ENCODE results near the gene DEFB124.
"Not testable (repeated sequence)": the region's sequence is repeated elsewhere in the genome, so short reads cannot be mapped to it uniquely, and the experiment has no call there.

The DEFB124 gene

DNA sequence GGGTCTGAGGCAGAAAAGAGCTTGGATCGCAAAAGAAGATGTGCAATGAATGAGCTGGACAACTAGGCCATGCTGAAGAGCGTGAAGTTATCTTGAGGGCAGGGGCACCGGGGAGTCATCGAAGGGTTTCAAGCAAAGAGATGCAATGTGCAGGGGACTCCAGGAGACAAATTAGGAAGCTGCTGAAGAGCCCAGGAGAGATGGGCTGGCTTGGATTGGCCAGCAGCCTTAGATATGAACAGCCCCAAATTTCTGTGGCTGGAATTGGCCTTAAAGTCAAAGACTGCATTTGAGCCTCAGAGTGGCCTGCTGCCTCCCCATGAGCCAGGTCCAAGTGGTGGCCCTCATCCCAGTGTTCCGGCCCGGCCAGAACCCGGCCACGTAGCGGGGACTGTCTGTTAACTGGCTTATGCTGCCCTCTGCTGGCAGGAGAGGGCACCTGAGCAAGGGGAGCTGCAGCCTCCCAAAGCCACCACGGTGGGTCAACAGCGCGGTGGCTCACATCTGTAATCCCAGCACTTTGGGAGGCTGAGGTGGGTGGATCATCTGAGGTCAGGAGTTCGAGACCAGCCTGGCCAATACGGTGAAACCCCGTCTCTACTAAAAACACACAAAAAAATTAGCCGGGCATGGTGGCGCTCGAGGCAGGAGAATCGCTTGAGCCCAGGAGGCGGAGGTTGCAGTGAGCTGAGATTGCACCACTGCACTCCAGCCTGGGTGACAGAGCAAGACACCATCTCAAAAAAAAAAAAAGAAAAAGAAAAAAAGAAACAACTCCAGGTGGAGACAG, 28.2 kb upstream of the DEFB124 start:
- ATAC-seq (replicated peaks) = peak; percentile 99
- peak; percentile 71 to 72 (median 72) for DNase-seq
- H3K4me3 Mint-ChIP-seq = peak overlapping the region in 1 of 2 donors; percentile 18
- H3K36me3 Mint-ChIP-seq (ENCODE audit: insufficient read depth); H3K4me1 Mint-ChIP-seq (ENCODE audit: low read depth in 2 of 2); H3K9me3 Mint-ChIP-seq; H3K27ac Mint-ChIP-seq: not testable (repeated sequence)
- peaks cover 18 to 44% of the 10 kb centered on the region in 2 donors for H3K27me3 Mint-ChIP-seq

DNA sequence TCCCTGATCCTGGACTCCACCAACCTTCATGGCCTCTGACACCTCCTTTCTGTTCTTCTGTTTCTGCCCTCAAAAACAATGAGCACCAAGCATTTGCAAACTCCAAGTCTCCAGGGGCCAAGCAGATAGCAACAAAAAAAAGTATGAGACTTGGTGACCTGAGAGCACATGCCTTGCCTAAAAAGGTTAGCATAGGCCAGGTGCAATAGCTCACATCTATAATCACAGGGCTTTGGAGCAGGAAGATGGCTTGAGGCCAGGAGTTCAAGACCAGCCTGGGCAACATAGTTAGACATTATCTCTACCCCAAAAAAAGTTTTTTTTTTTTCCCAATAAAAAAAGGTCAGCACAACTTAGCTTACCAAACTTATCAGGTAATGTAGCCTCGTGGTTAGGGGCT, 25.6 kb upstream of the DEFB124 start:
- no peaks in the 10 kb centered on the region for H3K36me3 Mint-ChIP-seq (ENCODE audit: insufficient read depth)
- ATAC-seq (replicated peaks) (no peak), DNase-seq (no peak)
- no peaks in the 10 kb centered on the region for H3K9me3 Mint-ChIP-seq
- H3K27me3 Mint-ChIP-seq = peaks cover 36 to 62% of the 10 kb centered on the region in 2 donors
- peaks cover 4 to 9% of the 10 kb centered on the region in 2 donors for H3K4me1 Mint-ChIP-seq (ENCODE audit: low read depth in 2 of 2)
- no peak overlapping the region for H3K27ac Mint-ChIP-seq
- no peak overlapping the region for H3K4me3 Mint-ChIP-seq

DNA sequence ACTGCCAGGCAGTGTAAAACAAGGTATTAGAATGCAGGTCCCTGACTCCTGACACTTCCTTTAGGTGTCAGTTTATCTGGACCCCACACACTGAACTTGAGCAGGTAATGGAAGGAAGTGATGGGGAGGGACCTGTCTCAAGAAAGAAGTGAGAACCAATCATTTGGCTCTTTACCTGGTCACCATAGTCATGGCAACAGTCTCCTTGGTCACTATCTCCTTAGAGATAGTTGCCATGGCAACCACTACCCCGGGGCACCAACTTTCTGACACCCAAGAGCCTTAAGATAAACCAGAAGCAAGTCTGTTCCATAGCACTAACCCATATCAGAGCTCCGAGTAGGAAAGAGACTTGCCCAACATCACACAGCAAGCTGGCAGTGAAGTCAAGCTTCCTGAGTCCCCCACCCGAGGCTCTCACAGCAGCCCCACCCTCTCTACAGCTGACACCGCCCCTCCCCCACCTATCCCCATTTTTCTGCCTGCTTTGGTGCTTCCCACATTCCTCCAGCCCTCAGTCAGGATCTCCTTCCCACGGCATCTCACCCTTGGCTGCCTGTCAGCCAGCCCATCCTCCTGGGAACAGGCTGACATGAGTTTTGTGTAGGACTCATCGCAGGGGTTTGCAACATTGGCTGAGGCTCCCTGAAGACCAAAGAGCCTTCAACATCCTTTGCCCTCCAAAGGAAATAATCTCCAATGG, 23.1 kb upstream of the DEFB124 start:
- H3K4me1 Mint-ChIP-seq (ENCODE audit: low read depth in 2 of 2) = peaks cover 0 to 4% of the 10 kb centered on the region in 2 donors
- H3K4me3 Mint-ChIP-seq = no peak overlapping the region
- peaks cover 40 to 63% of the 10 kb centered on the region in 2 donors for H3K27me3 Mint-ChIP-seq
- H3K36me3 Mint-ChIP-seq (ENCODE audit: insufficient read depth) = no peaks in the 10 kb centered on the region
- H3K9me3 Mint-ChIP-seq = no peaks in the 10 kb centered on the region
- ATAC-seq (replicated peaks) = no peak
- no peak for DNase-seq
- H3K27ac Mint-ChIP-seq = no peak overlapping the region

DNA sequence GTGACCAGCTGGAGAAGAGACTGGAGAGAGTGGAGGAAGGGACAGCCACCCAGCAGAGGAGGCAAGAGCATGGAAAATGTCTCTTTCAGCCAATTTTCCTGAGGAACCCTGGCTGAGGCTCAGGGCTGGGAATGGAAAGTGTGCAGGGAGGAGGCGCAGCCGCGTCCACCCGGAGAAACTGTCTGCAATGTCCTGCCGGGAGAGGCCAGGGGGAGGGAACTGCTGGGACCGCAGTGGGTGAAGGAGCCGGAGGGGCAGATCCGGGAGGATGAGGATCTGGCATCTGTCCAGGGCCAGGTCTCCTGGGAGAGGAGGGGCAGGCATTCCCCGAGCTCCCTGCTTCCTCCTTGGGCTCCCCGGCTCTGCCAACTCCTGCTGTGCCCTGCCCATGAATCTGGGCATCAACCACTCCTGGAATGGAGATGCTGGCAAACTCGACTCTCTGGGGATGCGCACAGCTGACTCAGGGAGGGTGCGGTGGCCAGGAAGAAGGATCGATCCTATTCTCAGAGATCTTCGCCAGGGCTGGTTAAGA, 21.9 kb upstream of the DEFB124 start:
- DNase-seq = no peak
- Mint-ChIP-seq H3K4me1 (ENCODE audit: low read depth in 2 of 2) (no peaks in the 10 kb centered on the region), H3K9me3 (no peaks in the 10 kb centered on the region), H3K27ac (no peak overlapping the region), H3K27me3 (peaks cover 40 to 63% of the 10 kb centered on the region in 2 donors), H3K36me3 (ENCODE audit: insufficient read depth) (no peaks in the 10 kb centered on the region), H3K4me3 (no peak overlapping the region)
- no peak for ATAC-seq (replicated peaks)

DNA sequence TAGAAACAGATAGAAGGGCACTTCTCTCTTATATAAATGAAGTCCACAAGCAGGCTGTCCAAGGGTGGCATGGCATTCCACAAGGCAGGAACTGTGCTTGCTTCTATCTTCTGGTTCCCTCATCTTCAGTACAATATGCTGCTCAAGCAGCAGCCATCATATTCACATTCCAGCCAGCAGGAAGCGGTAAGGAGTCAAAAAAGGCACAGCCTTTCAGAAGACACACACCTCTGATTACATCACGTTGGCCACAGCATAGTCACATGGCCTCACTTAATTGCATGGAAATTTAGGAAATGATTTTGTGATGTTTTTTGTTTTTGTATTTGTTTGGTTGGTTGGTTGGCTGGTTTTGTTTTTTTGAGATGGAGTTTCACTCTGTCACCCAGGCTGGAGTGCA, 19.2 kb upstream of the DEFB124 start:
- H3K4me1 Mint-ChIP-seq (ENCODE audit: low read depth in 2 of 2) = no peaks in the 10 kb centered on the region
- ATAC-seq (replicated peaks) = no peak
- no peak overlapping the region for H3K4me3 Mint-ChIP-seq
- H3K27me3 Mint-ChIP-seq = peaks cover 40 to 66% of the 10 kb centered on the region in 2 donors
- no peaks in the 10 kb centered on the region for H3K36me3 Mint-ChIP-seq (ENCODE audit: insufficient read depth)
- DNase-seq = no peak
- no peaks in the 10 kb centered on the region for H3K9me3 Mint-ChIP-seq
- H3K27ac Mint-ChIP-seq = no peak overlapping the region

DNA sequence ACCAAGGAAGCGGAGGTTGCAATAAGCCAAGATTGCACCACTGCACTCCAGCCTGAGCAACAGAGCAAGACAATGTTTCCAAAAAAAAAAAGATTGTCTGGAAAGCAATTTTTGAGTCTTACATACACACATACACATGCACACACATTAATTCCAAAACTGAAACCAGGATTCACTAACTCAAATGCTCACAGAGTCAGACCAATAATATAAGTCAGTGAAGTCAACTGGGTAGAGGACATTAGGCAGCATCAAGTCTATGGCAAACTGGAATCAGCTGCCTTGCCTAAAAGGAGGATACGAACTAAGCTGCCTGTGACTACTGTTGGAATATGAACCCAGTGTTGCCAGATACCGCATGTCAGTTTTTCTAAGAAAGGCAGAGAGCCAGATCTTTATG, 15.8 kb upstream of the DEFB124 start:
- no peak for DNase-seq
- no peaks in the 10 kb centered on the region for H3K9me3 Mint-ChIP-seq
- no peak for ATAC-seq (replicated peaks)

DNA sequence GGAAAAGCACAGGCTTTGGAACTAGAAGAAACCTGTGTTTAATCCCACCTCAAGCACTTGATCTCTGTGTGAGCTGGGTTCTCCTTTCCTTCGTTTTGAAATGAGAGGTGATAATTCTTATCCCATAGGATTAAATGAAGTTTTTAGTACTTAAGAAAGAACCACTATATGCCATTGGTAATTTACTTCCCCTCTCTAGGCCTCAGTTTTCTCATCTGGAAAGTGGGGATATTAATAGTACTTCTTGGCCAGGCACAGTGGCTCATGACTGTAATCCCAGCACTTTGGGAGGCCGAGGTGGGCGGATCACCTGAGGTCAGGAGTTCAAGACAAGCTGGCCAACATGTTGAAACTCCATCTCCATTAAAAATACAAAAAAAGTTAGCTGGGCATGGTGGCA, 14.2 kb upstream of the DEFB124 start:
- no peak for ATAC-seq (replicated peaks)
- Mint-ChIP-seq H3K36me3 (ENCODE audit: insufficient read depth) (no peaks in the 10 kb centered on the region), H3K27ac (no peak overlapping the region), H3K4me1 (ENCODE audit: low read depth in 2 of 2) (peaks cover 0 to 2% of the 10 kb centered on the region in 2 donors), H3K4me3 (no peak overlapping the region), H3K27me3 (peaks cover 23 to 41% of the 10 kb centered on the region in 2 donors), H3K9me3 (no peaks in the 10 kb centered on the region)
- no peak for DNase-seq

More for the DNA sequence above, 15.8 kb upstream of the DEFB124 start:
- no peak overlapping the region for H3K27ac Mint-ChIP-seq
- peaks cover 23 to 41% of the 10 kb centered on the region in 2 donors for H3K27me3 Mint-ChIP-seq
- no peak overlapping the region for H3K4me3 Mint-ChIP-seq
- no peaks in the 10 kb centered on the region for H3K36me3 Mint-ChIP-seq (ENCODE audit: insufficient read depth)
- H3K4me1 Mint-ChIP-seq (ENCODE audit: low read depth in 2 of 2) = no peaks in the 10 kb centered on the region

DNA sequence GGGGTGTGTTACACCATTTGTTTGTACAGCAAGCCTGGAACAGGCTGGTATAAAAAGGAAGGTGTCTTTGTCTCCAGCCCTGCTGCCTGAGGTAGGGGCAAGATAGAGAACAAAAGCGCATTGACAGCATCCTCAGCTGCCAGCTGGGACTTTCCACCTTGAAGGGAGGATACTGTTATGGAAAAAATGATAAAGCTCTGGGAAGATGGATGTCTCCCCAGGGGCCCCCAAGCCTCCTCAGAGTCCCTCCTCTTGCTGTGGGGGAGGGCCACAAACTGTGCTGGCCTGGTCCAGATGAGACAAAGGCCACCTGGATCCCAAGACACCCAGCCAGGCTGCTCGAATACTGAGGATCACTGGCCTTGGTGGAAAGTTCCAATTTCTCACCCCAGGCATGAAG, 13.2 kb upstream of the DEFB124 start:
- no peaks in the 10 kb centered on the region for H3K36me3 Mint-ChIP-seq (ENCODE audit: insufficient read depth)
- no peak overlapping the region for H3K27ac Mint-ChIP-seq
- DNase-seq (no peak), ATAC-seq (replicated peaks) (no peak)
- H3K27me3 Mint-ChIP-seq = peaks cover 17 to 36% of the 10 kb centered on the region in 2 donors
- peaks cover 0 to 2% of the 10 kb centered on the region in 2 donors for H3K4me1 Mint-ChIP-seq (ENCODE audit: low read depth in 2 of 2)
- H3K4me3 Mint-ChIP-seq = no peak overlapping the region
- H3K9me3 Mint-ChIP-seq = no peaks in the 10 kb centered on the region

DNA sequence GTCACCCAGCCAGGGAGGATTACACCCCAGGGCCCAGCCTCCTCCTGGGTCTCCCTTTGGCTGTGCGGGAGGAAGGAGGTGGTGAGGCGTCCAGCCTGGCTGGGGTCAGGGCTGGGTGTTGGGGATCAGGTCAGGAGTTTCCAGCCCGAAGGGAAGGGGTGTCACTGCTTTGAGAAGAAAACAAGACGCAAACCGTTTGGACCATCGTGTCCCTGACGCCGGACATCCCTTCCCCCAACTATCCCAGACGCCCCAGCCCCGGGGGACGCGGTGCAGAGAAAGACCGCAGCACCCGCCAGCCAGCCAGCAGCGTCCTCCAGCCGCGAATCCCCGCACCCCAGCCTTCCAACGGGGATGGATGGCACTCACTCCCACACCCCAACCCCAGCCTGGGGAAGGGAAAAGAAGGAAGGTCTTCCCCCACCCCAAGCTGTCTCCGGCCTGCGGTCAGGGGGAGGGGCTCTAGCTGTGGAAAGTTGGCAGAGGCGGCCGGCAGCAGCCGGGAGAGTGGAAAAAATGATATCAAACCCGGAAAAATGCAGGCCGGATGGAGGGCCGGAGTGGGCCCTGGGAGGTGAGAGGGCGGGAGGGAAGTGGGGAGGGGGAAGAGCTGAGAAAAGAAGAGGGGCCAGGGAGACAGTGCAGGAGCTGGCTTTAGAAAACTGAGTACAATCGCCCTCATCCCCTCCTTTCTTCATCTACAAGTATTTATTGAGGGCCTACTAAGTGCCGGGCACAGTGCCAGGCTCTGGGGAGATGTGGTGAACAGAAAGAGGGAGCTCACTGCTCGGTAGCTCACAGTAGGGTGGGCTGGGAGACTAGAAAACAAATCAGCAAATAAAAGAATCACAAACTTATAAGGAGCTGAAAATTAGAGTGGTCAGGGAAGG, 10.8 kb upstream of the DEFB124 start:
- H3K27ac Mint-ChIP-seq = peak overlapping the region in 1 of 2 donors; percentile 42

DNA sequence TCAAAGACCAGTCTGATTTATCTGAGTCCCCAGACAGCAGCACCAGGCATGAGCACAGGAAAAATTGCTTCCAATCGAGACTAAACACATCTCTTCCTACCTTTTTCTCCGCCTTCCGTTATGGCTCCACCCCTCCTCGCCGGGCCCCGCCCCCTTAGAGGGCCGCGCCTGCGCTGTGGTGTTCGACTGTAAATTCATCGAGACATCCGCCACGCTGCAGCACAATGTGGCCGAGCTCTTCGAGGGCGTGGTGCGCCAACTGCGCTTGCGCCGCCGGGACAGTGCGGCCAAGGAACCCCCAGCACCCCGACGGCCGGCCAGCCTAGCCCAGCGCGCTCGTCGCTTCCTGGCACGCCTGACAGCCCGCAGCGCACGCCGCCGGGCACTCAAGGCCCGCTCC, 9.1 kb upstream of the DEFB124 start:
- H3K36me3 Mint-ChIP-seq (ENCODE audit: insufficient read depth) = no peaks in the 10 kb centered on the region
- H3K9me3 Mint-ChIP-seq = no peaks in the 10 kb centered on the region
- DNase-seq (peak in 1 of 3 experiments; percentile 15), ATAC-seq (replicated peaks) (no peak)
- H3K4me3 Mint-ChIP-seq = no peak overlapping the region
- H3K27me3 Mint-ChIP-seq = peaks cover 30 to 58% of the 10 kb centered on the region in 2 donors
- no peak overlapping the region for H3K27ac Mint-ChIP-seq
- H3K4me1 Mint-ChIP-seq (ENCODE audit: low read depth in 2 of 2) = peaks cover 0 to 2% of the 10 kb centered on the region in 2 donors

More for the DNA sequence above, 10.8 kb upstream of the DEFB124 start:
- no peaks in the 10 kb centered on the region for H3K36me3 Mint-ChIP-seq (ENCODE audit: insufficient read depth)
- DNase-seq (no peak), ATAC-seq (replicated peaks) (no peak)
- no peak overlapping the region for H3K4me3 Mint-ChIP-seq
- H3K27me3 Mint-ChIP-seq = peaks cover 30 to 59% of the 10 kb centered on the region in 2 donors
- no peaks in the 10 kb centered on the region for H3K9me3 Mint-ChIP-seq
- H3K4me1 Mint-ChIP-seq (ENCODE audit: low read depth in 2 of 2) = peaks cover 0 to 2% of the 10 kb centered on the region in 2 donors

DNA sequence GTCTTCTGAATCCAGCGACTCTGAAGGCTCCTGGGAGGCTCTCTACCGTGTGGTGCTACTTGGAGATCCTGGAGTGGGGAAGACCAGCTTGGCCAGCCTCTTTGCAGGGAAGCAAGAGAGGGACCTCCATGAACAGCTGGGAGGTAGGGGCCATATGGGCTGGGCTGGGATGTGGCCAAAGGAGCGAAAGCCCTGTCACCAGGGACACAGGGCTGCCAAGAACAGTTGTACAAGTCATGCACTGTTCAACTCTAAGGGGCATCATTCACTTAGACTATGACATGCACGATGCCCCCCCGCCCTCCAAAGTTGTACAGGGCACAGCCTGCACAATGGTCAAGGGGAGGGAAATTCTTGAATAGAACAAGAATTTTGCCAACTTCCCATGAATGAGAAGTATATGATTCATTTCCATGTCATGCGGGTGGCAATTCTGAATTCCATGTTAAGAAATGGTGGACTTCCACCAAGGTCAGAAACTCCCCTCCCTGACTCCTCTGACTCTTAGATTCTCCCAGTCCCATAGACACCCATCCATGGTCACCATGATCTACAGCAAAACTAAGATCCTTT, 1.8 kb upstream of the DEFB124 start:
- Mint-ChIP-seq H3K9me3 (no peaks in the 10 kb centered on the region), H3K4me3 (no peak overlapping the region), H3K36me3 (ENCODE audit: insufficient read depth) (no peaks in the 10 kb centered on the region), H3K27me3 (peaks cover 54 to 76% of the 10 kb centered on the region in 2 donors), H3K27ac (no peak overlapping the region), H3K4me1 (ENCODE audit: low read depth in 2 of 2) (peaks cover 2 to 3% of the 10 kb centered on the region in 2 donors)
- ATAC-seq (replicated peaks) (no peak), DNase-seq (no peak)

DNA sequence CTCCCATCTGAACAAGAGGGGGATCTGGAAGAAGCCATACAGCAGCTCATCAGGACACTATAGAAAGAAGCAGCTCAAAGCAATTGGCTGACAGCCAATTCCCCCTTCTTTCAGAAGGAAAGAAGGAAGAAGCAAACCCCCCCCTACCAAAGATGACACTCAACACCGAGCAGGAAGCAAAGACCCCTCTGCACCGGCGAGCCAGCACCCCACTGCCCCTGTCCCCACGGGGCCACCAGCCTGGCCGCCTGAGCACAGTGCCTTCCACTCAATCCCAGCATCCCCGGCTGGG, 1.3 kb upstream of the DEFB124 start:
- no peak overlapping the region for H3K4me3 Mint-ChIP-seq
- no peaks in the 10 kb centered on the region for H3K9me3 Mint-ChIP-seq
- H3K27ac Mint-ChIP-seq = no peak overlapping the region
- H3K36me3 Mint-ChIP-seq (ENCODE audit: insufficient read depth) = no peaks in the 10 kb centered on the region
- peaks cover 50 to 72% of the 10 kb centered on the region in 2 donors for H3K27me3 Mint-ChIP-seq
- DNase-seq = no peak
- no peak for ATAC-seq (replicated peaks)
- H3K4me1 Mint-ChIP-seq (ENCODE audit: low read depth in 2 of 2) = peaks cover 2 to 3% of the 10 kb centered on the region in 2 donors
